ENCODE measurements around the gene ECEL1. TPM values are rescaled to one million over a fixed set of nuclear protein-coding genes. Genes with fewer than 3 reads are reported as not detected.

The ECEL1 gene
- total and polyA plus RNA-seq, 2 experiments from 2014 or later = 6.7 to 17.5 TPM

DNA sequence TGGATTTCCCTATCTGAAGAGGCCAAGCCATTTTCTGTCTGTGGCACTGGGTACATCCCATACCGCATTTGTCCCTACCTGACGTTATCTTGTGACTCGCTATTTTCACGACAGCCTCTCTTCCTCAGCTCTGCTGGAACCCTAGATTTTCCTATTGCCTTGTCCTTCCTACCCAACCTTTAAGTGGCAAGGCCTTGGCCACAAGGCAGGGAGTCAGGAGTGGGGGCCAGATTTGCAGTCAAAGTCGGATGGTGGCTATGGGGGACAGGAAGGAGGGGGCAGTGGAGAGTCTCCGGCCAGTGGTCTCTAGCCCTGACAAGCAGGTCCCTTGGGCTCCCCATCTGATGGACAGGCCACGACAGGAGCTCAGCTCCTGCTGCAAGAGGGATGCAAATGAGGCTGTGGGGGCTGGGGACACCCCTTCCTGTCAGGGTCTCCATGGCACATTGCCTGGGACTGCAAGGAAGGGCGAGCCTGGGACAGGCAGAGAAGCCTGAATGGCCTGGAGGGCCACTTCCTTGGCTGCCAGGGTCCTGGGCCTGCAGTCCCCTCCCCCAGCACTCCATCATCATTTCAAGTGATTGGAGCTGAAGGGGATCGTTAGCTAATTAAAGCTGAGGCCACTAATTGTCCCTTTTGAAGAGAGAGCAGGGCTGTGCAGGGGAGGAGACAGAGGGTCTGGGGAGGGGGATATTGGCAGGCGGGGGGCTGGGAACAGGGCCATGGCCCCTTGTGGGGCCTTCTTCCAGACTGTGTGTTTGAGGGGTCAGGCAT is 6.3 kb upstream of the ECEL1 start:
- Mint-ChIP-seq H3K4me3 (no peak overlapping the region), H3K9me3 (no peaks in the 10 kb centered on the region), H3K36me3 (ENCODE audit: low read depth) (no peaks in the 10 kb centered on the region; the same call in 2 of the 3 replicates), H3K27me3 (ENCODE audit: insufficient read depth, low read depth, poor library complexity) (peaks cover 28% of the 10 kb centered on the region), H3K27ac (no peak overlapping the region), H3K4me1 (peaks cover 32% of the 10 kb centered on the region)
- H3F3A ChIP-seq (replicated peaks; ENCODE audit: low read depth) = 0 out of 2 replicates have a peak, but pooled peaks cover 2% of the 10 kb centered on the region
- DNase-seq (ENCODE audit: low spot score) (no peak), ATAC-seq (no peak)
- H4K20me1 ChIP-seq (replicated peaks; ENCODE audit: insufficient read depth) = no peaks in the 10 kb centered on the region
- no peak overlapping the region for H3K27ac ChIP-seq (ENCODE audit: low read depth)
- no peaks in the 10 kb centered on the region for H3K9me2 ChIP-seq (ENCODE audit: insufficient read depth)
- H3K4me3 ChIP-seq = no peak overlapping the region
- H3K27me3 ChIP-seq (ENCODE audit: insufficient read depth) = peaks cover 12% of the 10 kb centered on the region
- H3K4me1 ChIP-seq (ENCODE audit: insufficient read depth) = peaks cover 11% of the 10 kb centered on the region
- no peak for TF ChIP-seq POLR2AphosphoS5 (IDR thresholded peaks at IDR 0.05; ENCODE audit: low read depth)
- H3K79me2 ChIP-seq (replicated peaks; ENCODE audit: insufficient read depth) = no peaks in the 10 kb centered on the region
- H3K4me2 ChIP-seq = no peak overlapping the region
- no peaks in the 10 kb centered on the region for H3K36me3 ChIP-seq (ENCODE audit: insufficient read depth)
- no peak overlapping the region for H2AFZ ChIP-seq

DNA sequence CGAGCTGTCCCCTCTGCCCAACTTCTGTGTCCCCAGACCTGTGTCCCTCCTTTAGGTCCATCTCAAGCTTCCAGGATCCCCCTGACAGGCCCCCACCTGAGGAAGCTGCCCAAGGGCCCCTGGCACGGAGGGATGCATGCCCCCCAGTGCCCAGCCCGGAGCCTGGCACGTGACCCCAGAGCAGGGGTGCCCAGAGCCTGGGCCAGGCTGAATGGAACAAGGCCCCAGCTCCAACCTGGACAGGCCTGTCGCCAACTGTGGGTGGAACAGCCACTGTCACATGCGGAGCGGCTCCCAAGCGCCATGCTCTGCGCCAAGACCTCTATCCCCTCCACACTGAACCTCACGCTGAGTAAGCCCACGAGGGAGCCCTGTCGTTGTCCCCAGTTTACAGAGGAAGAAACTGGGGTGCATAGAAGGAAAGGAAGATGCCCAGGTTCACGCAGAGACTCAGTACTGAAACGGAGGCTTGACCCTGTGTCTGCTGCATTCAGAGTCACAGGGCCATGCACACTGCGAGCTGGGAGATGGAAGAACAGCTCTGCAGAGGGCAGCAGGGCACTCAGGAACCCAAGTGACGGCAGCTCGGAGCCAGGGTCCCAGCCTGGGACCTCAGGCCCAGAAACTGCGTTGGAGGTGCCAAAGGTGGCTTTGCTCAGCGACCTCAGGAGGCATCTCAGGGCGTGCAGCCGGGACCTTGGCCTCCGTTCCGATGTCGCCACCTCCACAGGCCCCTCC is 5.5 kb upstream of the ECEL1 start:
- Mint-ChIP-seq H3K27ac (no peak overlapping the region), H3K27me3 (ENCODE audit: insufficient read depth, low read depth, poor library complexity) (peaks cover 36% of the 10 kb centered on the region), H3K36me3 (ENCODE audit: low read depth) (no peaks in the 10 kb centered on the region; the same call in 2 of the 3 replicates), H3K4me3 (no peak overlapping the region), H3K4me1 (peaks cover 35% of the 10 kb centered on the region), H3K9me3 (no peaks in the 10 kb centered on the region)
- Histone ChIP-seq H3K4me3 (no peak overlapping the region), H3K27me3 (ENCODE audit: insufficient read depth) (peaks cover 20% of the 10 kb centered on the region), H4K20me1 (replicated peaks; ENCODE audit: insufficient read depth) (no peaks in the 10 kb centered on the region), H3K79me2 (replicated peaks; ENCODE audit: insufficient read depth) (no peaks in the 10 kb centered on the region), H3K4me2 (no peak overlapping the region), H3K27ac (ENCODE audit: low read depth) (no peak overlapping the region), H3K9me2 (ENCODE audit: insufficient read depth) (no peaks in the 10 kb centered on the region), H3F3A (replicated peaks; ENCODE audit: low read depth) (0 out of 2 replicates have a peak, but pooled peaks cover 5% of the 10 kb centered on the region), H2AFZ (no peak overlapping the region), H3K36me3 (ENCODE audit: insufficient read depth) (no peaks in the 10 kb centered on the region), H3K4me1 (ENCODE audit: insufficient read depth) (peaks cover 19% of the 10 kb centered on the region)
- DNase-seq (ENCODE audit: low spot score) (no peak), ATAC-seq (no peak)
- no peak for TF ChIP-seq ZNF331 (CRISPR knock-in tag; IDR thresholded peaks at IDR 0.05; ENCODE audit: low read depth)
- TF ChIP-seq, protein P1, sequence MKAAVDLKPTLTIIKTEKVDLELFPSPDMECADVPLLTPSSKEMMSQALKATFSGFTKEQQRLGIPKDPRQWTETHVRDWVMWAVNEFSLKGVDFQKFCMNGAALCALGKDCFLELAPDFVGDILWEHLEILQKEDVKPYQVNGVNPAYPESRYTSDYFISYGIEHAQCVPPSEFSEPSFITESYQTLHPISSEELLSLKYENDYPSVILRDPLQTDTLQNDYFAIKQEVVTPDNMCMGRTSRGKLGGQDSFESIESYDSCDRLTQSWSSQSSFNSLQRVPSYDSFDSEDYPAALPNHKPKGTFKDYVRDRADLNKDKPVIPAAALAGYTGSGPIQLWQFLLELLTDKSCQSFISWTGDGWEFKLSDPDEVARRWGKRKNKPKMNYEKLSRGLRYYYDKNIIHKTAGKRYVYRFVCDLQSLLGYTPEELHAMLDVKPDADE (IDR thresholded peaks at IDR 0.05) = no peak
- TF ChIP-seq, protein P2, sequence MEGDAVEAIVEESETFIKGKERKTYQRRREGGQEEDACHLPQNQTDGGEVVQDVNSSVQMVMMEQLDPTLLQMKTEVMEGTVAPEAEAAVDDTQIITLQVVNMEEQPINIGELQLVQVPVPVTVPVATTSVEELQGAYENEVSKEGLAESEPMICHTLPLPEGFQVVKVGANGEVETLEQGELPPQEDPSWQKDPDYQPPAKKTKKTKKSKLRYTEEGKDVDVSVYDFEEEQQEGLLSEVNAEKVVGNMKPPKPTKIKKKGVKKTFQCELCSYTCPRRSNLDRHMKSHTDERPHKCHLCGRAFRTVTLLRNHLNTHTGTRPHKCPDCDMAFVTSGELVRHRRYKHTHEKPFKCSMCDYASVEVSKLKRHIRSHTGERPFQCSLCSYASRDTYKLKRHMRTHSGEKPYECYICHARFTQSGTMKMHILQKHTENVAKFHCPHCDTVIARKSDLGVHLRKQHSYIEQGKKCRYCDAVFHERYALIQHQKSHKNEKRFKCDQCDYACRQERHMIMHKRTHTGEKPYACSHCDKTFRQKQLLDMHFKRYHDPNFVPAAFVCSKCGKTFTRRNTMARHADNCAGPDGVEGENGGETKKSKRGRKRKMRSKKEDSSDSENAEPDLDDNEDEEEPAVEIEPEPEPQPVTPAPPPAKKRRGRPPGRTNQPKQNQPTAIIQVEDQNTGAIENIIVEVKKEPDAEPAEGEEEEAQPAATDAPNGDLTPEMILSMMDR (conservative IDR thresholded peaks at IDR 0.05; ENCODE audit: low read depth in 2 of 2) = no peak
- TF ChIP-seq NANOG (IDR thresholded peaks at IDR 0.05; ENCODE audit: borderline replicate concordance) = no peak
- TF ChIP-seq CREB1 (CRISPR knock-in tag; IDR thresholded peaks at IDR 0.05; ENCODE audit: low read depth) = no peak
- TF ChIP-seq, protein P3, sequence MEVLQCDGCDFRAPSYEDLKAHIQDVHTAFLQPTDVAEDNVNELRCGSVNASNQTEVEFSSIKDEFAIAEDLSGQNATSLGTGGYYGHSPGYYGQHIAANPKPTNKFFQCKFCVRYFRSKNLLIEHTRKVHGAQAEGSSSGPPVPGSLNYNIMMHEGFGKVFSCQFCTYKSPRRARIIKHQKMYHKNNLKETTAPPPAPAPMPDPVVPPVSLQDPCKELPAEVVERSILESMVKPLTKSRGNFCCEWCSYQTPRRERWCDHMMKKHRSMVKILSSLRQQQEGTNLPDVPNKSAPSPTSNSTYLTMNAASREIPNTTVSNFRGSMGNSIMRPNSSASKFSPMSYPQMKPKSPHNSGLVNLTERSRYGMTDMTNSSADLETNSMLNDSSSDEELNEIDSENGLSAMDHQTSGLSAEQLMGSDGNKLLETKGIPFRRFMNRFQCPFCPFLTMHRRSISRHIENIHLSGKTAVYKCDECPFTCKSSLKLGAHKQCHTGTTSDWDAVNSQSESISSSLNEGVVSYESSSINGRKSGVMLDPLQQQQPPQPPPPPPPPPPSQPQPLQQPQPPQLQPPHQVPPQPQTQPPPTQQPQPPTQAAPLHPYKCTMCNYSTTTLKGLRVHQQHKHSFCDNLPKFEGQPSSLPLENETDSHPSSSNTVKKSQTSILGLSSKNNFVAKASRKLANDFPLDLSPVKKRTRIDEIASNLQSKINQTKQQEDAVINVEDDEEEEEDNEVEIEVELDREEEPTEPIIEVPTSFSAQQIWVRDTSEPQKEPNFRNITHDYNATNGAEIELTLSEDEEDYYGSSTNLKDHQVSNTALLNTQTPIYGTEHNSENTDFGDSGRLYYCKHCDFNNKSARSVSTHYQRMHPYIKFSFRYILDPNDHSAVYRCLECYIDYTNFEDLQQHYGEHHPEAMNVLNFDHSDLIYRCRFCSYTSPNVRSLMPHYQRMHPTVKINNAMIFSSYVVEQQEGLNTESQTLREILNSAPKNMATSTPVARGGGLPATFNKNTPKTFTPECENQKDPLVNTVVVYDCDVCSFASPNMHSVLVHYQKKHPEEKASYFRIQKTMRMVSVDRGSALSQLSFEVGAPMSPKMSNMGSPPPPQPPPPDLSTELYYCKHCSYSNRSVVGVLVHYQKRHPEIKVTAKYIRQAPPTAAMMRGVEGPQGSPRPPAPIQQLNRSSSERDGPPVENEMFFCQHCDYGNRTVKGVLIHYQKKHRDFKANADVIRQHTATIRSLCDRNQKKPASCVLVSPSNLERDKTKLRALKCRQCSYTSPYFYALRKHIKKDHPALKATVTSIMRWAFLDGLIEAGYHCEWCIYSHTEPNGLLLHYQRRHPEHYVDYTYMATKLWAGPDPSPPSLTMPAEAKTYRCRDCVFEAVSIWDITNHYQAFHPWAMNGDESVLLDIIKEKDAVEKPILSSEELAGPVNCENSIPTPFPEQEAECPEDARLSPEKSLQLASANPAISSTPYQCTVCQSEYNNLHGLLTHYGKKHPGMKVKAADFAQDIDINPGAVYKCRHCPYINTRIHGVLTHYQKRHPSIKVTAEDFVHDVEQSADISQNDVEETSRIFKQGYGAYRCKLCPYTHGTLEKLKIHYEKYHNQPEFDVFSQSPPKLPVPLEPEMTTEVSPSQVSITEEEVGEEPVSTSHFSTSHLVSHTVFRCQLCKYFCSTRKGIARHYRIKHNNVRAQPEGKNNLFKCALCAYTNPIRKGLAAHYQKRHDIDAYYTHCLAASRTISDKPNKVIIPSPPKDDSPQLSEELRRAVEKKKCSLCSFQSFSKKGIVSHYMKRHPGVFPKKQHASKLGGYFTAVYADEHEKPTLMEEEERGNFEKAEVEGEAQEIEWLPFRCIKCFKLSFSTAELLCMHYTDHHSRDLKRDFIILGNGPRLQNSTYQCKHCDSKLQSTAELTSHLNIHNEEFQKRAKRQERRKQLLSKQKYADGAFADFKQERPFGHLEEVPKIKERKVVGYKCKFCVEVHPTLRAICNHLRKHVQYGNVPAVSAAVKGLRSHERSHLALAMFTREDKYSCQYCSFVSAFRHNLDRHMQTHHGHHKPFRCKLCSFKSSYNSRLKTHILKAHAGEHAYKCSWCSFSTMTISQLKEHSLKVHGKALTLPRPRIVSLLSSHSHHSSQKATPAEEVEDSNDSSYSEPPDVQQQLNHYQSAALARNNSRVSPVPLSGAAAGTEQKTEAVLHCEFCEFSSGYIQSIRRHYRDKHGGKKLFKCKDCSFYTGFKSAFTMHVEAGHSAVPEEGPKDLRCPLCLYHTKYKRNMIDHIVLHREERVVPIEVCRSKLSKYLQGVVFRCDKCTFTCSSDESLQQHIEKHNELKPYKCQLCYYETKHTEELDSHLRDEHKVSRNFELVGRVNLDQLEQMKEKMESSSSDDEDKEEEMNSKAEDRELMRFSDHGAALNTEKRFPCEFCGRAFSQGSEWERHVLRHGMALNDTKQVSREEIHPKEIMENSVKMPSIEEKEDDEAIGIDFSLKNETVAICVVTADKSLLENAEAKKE (CRISPR knock-in tag; IDR thresholded peaks at IDR 0.05) = no peak
- no peak for TF ChIP-seq JUNB (IDR thresholded peaks at IDR 0.05; ENCODE audit: unreplicated experiment)
- TF ChIP-seq POLR2AphosphoS5 (IDR thresholded peaks at IDR 0.05; ENCODE audit: low read depth) = no peak
